RPMI8226 (cell line): ENCODE results near the gene CYB5RL.

Experiments
- DNase-seq: peaks from one replicate; pipeline ENCODE4 v3.0.0-alpha.2; 2015

CYB5RL gene

GRCh38 chr1:54157401-54157800 is 42.4 kb downstream of the CYB5RL start:
- DNase-seq, result no peak

DNA sequence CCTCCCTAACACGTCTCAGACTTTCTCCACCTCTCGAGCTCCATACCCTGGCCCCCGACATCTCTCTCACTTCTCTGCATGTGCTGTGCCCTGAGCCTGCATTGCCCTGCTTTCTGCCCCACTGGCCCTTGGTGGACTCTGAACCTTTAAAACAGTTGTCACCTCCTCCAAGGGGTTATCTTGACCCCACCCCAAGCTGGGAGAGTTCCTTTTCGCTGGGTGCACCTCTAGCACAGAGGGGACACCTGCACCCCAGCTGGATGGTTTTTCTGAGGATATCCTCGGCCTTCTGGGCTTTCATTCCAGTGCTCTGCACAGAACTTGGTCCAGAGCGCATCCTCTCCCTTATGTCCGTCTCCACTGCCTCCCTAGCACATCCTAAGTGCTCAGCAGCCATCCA is 42.8 kb downstream of the CYB5RL start:
- DNase-seq, result no peak

DNA sequence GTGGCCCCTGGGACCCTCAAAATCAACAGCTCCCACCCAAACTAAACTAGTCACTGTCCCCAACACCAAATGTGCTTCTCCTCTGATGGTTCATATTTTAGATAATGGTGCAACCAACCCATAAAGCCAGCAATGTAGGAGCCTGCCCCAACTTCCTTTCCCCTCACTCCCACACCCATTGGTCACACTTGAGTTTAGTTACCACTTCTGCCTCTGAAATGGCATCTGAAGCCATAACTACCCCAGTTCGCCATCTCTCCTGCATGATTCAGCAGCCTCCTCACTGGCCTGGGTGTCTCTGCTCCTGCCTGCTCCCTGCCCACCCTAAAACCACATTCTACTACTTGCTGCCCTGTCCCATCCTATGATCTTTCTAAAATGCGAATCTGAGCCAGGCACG is 43.6 kb downstream of the CYB5RL start:
- DNase-seq, result no peak

DNA sequence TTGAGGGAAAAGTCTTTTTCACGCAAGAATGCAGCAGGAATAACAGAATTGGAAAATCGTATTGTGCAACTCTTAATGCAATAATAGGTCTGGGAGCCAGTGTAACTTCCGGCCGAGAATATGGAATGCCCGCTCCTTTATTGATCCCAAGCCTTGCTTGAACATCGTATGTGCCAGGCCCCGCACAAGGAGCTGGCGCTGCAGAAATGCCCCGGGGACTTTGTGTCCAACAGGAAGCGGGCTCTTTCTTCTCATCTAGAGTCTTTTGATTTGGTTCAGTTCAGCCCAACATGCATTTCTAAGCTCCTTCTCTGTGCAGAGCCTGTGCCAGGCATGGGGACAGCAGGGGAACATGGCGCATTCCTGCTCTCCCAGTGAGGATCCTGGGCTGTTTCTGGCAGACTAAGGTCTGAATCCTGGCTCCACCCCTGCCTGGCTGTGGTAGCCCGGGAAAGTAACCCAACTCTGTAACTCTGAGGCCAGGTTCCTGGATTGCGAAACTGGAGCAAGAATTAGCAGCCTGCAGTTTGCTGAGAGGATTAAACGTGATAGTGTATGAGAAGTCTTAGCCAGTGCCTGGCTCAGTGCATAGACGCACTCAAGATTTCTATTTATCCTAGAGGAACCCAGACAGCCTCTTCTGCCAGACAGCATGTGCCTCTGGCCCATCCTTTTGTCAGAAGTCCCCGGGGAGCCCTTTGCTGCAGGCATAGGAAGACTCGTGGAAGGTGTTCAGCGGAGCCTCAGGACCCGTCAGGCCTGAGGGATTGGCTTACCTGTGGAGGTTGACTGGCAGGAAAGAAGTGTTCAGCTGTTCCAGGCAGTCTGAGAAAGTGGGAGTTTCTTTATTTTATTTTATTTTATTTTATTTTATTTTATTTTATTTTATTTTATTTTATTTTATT is 46.0 kb downstream of the CYB5RL start:
- no peak for DNase-seq

GRCh38 chr1:54152696-54153095 is 47.1 kb downstream of the CYB5RL start, which contains the start of gene CDCP2:
TSS of gene CDCP2 (minus strand) at chr1:54153000. CDS start at chr1:54152922, 78 bp downstream.
- no peak for DNase-seq

DNA sequence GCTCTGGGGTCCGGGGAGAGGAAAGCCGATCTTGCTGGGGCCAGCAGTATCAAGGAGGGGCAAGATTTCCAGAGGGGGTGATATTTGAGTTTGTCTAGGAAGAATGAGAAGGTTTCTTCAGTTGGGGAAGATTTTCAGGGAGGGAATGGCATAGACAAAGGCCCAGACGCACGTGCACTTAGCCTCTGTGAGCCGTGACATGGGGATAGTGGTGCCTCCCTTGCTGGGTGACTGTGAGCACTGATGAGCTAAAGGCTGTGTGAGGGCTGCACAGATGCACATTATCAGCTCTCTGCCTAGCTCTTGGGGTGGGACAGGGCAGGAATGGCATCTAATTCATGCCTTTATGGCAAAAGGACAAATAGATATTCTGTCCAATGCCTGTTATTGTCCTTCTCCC is 48.8 kb downstream of the CYB5RL start:
- no peak for DNase-seq
